ENCODE results near the gene SUPT5H.

- TF ChIP-seq POLR2A (IDR thresholded peaks at IDR 0.05) (no peak), CTCF (IDR thresholded peaks at IDR 0.05) (no peak)
Measured at GRCh38 chr19:39434123-39435076, 11.0 kb upstream of the SUPT5H start.

All from breast epithelium (tissue), 3 donors.